ENCODE results near the gene LRRC52. TPM values are rescaled to one million over a fixed set of nuclear protein-coding genes. Genes with fewer than 3 reads are reported as not detected.
A peak's percentile ranks its signal among the peaks of the same experiment; 100 is the strongest.

Gene LRRC52
- total RNA-seq, 1 experiment from 2014 or later: not detected

DNA sequence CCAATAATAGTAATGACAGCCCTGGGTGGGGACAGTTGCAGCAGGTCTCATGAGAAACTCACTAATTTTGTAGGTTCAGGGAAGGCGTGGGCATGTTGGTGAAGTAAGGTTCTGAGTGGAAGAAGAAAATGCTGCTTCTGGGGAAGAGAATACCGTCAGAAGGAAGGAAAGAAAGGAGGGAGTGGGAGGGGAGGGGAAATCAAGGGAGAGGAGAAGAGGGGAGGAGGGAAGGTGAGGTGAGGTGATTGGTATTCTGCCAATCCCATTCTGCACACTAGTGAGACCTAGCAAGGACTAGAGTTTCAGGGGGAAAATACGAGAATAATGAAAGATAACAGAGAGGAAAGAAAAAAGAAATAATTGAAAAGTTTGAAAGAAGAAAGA, 54.9 kb downstream of the LRRC52 start:
- in situ Hi-C loops (cut with HindIII; ENCODE audit: low pct_unique_long_range_greater_than_20kb, low sequenced_read_pairs): no loop called here
- TF ChIP-seq, protein P1, sequence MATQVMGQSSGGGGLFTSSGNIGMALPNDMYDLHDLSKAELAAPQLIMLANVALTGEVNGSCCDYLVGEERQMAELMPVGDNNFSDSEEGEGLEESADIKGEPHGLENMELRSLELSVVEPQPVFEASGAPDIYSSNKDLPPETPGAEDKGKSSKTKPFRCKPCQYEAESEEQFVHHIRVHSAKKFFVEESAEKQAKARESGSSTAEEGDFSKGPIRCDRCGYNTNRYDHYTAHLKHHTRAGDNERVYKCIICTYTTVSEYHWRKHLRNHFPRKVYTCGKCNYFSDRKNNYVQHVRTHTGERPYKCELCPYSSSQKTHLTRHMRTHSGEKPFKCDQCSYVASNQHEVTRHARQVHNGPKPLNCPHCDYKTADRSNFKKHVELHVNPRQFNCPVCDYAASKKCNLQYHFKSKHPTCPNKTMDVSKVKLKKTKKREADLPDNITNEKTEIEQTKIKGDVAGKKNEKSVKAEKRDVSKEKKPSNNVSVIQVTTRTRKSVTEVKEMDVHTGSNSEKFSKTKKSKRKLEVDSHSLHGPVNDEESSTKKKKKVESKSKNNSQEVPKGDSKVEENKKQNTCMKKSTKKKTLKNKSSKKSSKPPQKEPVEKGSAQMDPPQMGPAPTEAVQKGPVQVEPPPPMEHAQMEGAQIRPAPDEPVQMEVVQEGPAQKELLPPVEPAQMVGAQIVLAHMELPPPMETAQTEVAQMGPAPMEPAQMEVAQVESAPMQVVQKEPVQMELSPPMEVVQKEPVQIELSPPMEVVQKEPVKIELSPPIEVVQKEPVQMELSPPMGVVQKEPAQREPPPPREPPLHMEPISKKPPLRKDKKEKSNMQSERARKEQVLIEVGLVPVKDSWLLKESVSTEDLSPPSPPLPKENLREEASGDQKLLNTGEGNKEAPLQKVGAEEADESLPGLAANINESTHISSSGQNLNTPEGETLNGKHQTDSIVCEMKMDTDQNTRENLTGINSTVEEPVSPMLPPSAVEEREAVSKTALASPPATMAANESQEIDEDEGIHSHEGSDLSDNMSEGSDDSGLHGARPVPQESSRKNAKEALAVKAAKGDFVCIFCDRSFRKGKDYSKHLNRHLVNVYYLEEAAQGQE (IDR thresholded peaks at IDR 0.05; ENCODE audit: insufficient read depth in 1 of 2, low read depth in 2 of 2, low read length in 1 of 2): no peak
- TF ChIP-seq TCF7L2 (IDR thresholded peaks at IDR 0.05; ENCODE audit: low read depth, low read length) (no peak), POLR2AphosphoS5 (IDR thresholded peaks at IDR 0.05; ENCODE audit: low read depth, low read length) (no peak), SIN3A (IDR thresholded peaks at IDR 0.05; ENCODE audit: borderline replicate concordance, insufficient read depth, low read depth, low read length) (no peak)
- TF ChIP-seq, protein P2, sequence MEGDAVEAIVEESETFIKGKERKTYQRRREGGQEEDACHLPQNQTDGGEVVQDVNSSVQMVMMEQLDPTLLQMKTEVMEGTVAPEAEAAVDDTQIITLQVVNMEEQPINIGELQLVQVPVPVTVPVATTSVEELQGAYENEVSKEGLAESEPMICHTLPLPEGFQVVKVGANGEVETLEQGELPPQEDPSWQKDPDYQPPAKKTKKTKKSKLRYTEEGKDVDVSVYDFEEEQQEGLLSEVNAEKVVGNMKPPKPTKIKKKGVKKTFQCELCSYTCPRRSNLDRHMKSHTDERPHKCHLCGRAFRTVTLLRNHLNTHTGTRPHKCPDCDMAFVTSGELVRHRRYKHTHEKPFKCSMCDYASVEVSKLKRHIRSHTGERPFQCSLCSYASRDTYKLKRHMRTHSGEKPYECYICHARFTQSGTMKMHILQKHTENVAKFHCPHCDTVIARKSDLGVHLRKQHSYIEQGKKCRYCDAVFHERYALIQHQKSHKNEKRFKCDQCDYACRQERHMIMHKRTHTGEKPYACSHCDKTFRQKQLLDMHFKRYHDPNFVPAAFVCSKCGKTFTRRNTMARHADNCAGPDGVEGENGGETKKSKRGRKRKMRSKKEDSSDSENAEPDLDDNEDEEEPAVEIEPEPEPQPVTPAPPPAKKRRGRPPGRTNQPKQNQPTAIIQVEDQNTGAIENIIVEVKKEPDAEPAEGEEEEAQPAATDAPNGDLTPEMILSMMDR (IDR thresholded peaks at IDR 0.05): no peak
- intact Hi-C loops (cut with micrococcal nuclease; ENCODE audit: unreplicated experiment): no loop called here
- POLR2A ChIA-PET: no interaction called here
- no peaks in the 10 kb centered on the region for H3K36me3 ChIP-seq (ENCODE audit: control insufficient read depth, insufficient read depth, low read length)
- peak overlapping the region; percentile 53 to 70 for H3K4me3 ChIP-seq (ENCODE audit: low read depth in 2 of 2, low read length in 2 of 2)
- DNase-seq (ENCODE audit: low read depth, low spot score): no peak
- CTCF ChIA-PET: interaction anchor here (0.6 kb wide), 1 partner anchor 144 kb away, joined by 6 read pairs; no protein-coding TSS in a partner anchor
- no peak for ATAC-seq
- peaks cover 7% of the 10 kb centered on the region; the same call in 1 of the 2 replicates for H3K27me3 ChIP-seq (ENCODE audit: control insufficient read depth, insufficient read depth, low read length)
- no peaks in the 10 kb centered on the region for H3K9me3 ChIP-seq (ENCODE audit: control insufficient read depth, insufficient read depth, low read depth, low read length)
- BruUV-seq (replicated peaks): no TSS peak
- peak overlapping the region; percentile 61 for H3K27ac ChIP-seq (ENCODE audit: low read length)
- 0 out of 2 replicates have a peak, but pooled peaks cover 2% of the 10 kb centered on the region for H3K4me1 ChIP-seq (ENCODE audit: control insufficient read depth, insufficient read depth, low read length)

DNA sequence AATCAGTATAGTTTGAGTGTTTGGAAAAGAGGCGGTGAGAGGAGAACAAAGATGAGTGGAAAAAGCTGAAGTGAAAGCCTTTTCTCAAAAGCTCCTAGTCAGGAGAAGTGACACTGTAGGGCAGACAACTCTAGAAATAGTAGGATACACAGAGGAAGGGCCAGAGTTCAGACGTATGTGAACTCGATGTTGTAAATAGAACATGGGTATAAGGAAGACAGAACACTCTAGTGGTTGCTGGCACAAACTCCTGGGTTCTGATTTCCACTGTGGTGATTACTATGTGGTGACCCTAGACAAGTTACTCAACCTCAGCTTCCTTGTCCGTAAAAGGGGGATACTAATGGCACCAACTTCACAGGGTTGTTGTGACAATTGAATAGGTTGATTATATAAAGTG, 57.0 kb downstream of the LRRC52 start:
- no peaks in the 10 kb centered on the region for H3K27me3 ChIP-seq (ENCODE audit: control insufficient read depth, insufficient read depth, low read length)
- no peak for DNase-seq (ENCODE audit: low read depth, low spot score)
- CTCF ChIA-PET: interaction anchor here (0.6 kb wide), 1 partner anchor 58 kb away, joined by 3 read pairs; no protein-coding TSS in a partner anchor
- in situ Hi-C loops (cut with HindIII; ENCODE audit: low pct_unique_long_range_greater_than_20kb, low sequenced_read_pairs): no loop called here
- no peak overlapping the region for H3K4me3 ChIP-seq (ENCODE audit: low read depth in 2 of 2, low read length in 2 of 2)
- no peaks in the 10 kb centered on the region for H3K36me3 ChIP-seq (ENCODE audit: control insufficient read depth, insufficient read depth, low read length)
- no peak for TF ChIP-seq SIN3A (IDR thresholded peaks at IDR 0.05; ENCODE audit: borderline replicate concordance, insufficient read depth, low read depth, low read length)
- TF ChIP-seq POLR2AphosphoS5 (IDR thresholded peaks at IDR 0.05; ENCODE audit: low read depth, low read length): no peak
- TF ChIP-seq, protein P2 (IDR thresholded peaks at IDR 0.05): no peak
- no peak for TF ChIP-seq TCF7L2 (IDR thresholded peaks at IDR 0.05; ENCODE audit: low read depth, low read length)
- H3K27ac ChIP-seq (ENCODE audit: low read length): no peak overlapping the region
- H3K9me3 ChIP-seq (ENCODE audit: control insufficient read depth, insufficient read depth, low read depth, low read length): no peaks in the 10 kb centered on the region
- H3K4me1 ChIP-seq (ENCODE audit: control insufficient read depth, insufficient read depth, low read length): 0 out of 2 replicates have a peak, but pooled peaks cover 2% of the 10 kb centered on the region
- POLR2A ChIA-PET: no interaction called here
- no peak for ATAC-seq
- BruUV-seq (replicated peaks): no TSS peak
- intact Hi-C loops (cut with micrococcal nuclease; ENCODE audit: unreplicated experiment): loop anchor here (2.0 kb wide), 1 partner anchor 314 kb away; no protein-coding TSS in a partner anchor
